Mesenchymal stem cell (in vitro differentiated cells and primary cell): ENCODE results near the gene TMEM132A.
A peak's percentile ranks its signal among the peaks of the same experiment; 100 is the strongest.

Experiments used
- DNase-seq: peaks from one replicate; pipeline ENCODE4 v3.0.0-alpha.2; 2013
- H2AFZ ChIP-seq: one replicate; pipeline ENCODE4 v1.6.1; 2013; ENCODE audit warnings: low read depth, mild to moderate bottlenecking, control low read depth, inconsistent platforms, low read length, moderate library complexity
- H2AK5ac ChIP-seq: 2 replicates; pipeline ENCODE4 v1.6.1; 2013; ENCODE audit warnings: low read length, moderate library complexity, mild to moderate bottlenecking, inconsistent platforms; ENCODE audit not compliant: severe bottlenecking
- H2BK120ac ChIP-seq: one replicate; pipeline ENCODE4 v1.6.1; 2013; ENCODE audit warnings: low read depth, mild to moderate bottlenecking, inconsistent platforms, low read length, moderate library complexity
- H2BK12ac ChIP-seq, 2 experiments: one replicate each; pipeline ENCODE4 v1.6.1; 2013; ENCODE audit warnings: inconsistent platforms in 2 of 2, low read length in 2 of 2, mild to moderate bottlenecking in 2 of 2, moderate library complexity in 2 of 2, control low read depth in 1 of 2
- H2BK15ac ChIP-seq: one replicate; pipeline ENCODE4 v1.6.1; 2013; ENCODE audit warnings: mild to moderate bottlenecking, low read depth, inconsistent platforms; ENCODE audit not compliant: poor library complexity, severe bottlenecking
- H2BK5ac ChIP-seq: 2 replicates; pipeline ENCODE4 v1.6.1; 2013; ENCODE audit warnings: low read depth, mild to moderate bottlenecking, low read length, control low read depth, inconsistent platforms; ENCODE audit not compliant: poor library complexity, severe bottlenecking
- H3K14ac ChIP-seq, 2 experiments: one replicate each; pipeline ENCODE4 v1.6.1; 2013; ENCODE audit warnings: inconsistent platforms in 2 of 2, low read length in 2 of 2, control low read depth in 1 of 2, mild to moderate bottlenecking in 1 of 2, moderate library complexity in 1 of 2
- H3K18ac ChIP-seq, 2 experiments: one replicate each; pipeline ENCODE4 v1.6.1; 2013; ENCODE audit warnings: inconsistent platforms in 2 of 2, low read length in 2 of 2, control low read depth in 1 of 2, low read depth in 1 of 2, mild to moderate bottlenecking in 1 of 2
- H3K23ac ChIP-seq, 2 experiments: one replicate each; pipeline ENCODE4 v1.6.1; 2013; ENCODE audit warnings: inconsistent platforms in 2 of 2, low read length in 2 of 2, mild to moderate bottlenecking in 2 of 2, moderate library complexity in 2 of 2, control low read depth in 1 of 2
- H3K27ac ChIP-seq: 2 replicates; pipeline ENCODE4 v1.5.1; 2013; ENCODE audit warnings: mild to moderate bottlenecking, moderate library complexity, low read length, control low read depth, inconsistent platforms; ENCODE audit not compliant: poor library complexity, severe bottlenecking
- H3K27me3 ChIP-seq, 2 experiments: 2 replicates each; pipeline versions ENCODE4 v1.6.1 to v1.7.0; 2013; ENCODE audit warnings: low read length in 2 of 2, mild to moderate bottlenecking in 2 of 2, moderate library complexity in 2 of 2, control low read depth in 1 of 2, inconsistent platforms in 1 of 2; ENCODE audit not compliant: control insufficient read depth in 1 of 2, insufficient read depth in 1 of 2
- H3K36me3 ChIP-seq, 2 experiments: 2 replicates each; pipeline versions ENCODE4 v1.6.1 to v1.7.0; 2013; ENCODE audit warnings: low read length in 2 of 2, control low read depth in 1 of 2, inconsistent platforms in 1 of 2, low read depth in 1 of 2, mild to moderate bottlenecking in 1 of 2; ENCODE audit not compliant: insufficient read depth in 2 of 2, control insufficient read depth in 1 of 2
- H3K4ac ChIP-seq, 2 experiments: one replicate each; pipeline ENCODE4 v1.6.1; 2013; ENCODE audit warnings: inconsistent platforms in 2 of 2, low read length in 2 of 2, mild to moderate bottlenecking in 2 of 2, moderate library complexity in 2 of 2, control low read depth in 1 of 2, low read depth in 1 of 2
- H3K4me1 ChIP-seq: 2 replicates; pipeline ENCODE4 v1.6.1; 2013; ENCODE audit warnings: low read depth, low read length, control low read depth; ENCODE audit not compliant: control insufficient read depth, insufficient read depth
- H3K4me2 ChIP-seq: 2 replicates; pipeline ENCODE4 v1.6.1; 2013; ENCODE audit warnings: low read length, mild to moderate bottlenecking, inconsistent platforms; ENCODE audit not compliant: poor library complexity, severe bottlenecking
- H3K4me3 ChIP-seq, 2 experiments: 2 replicates each; pipeline versions ENCODE4 v1.5.1 to v1.7.0; 2013; ENCODE audit warnings: low read length in 2 of 2, mild to moderate bottlenecking in 2 of 2, control low read depth in 1 of 2, low read depth in 1 of 2; ENCODE audit not compliant: insufficient read depth in 1 of 2
- H3K79me1 ChIP-seq: replicated peaks from 2 replicates; pipeline ENCODE4 v1.6.1; 2013; ENCODE audit warnings: mild to moderate bottlenecking, control low read depth, low read length, inconsistent platforms; ENCODE audit not compliant: poor library complexity, severe bottlenecking
- H3K9ac ChIP-seq: 2 replicates; pipeline ENCODE4 v1.7.0; 2013; ENCODE audit warnings: mild to moderate bottlenecking, low read length, moderate library complexity
- H3K9me3 ChIP-seq: 2 replicates; pipeline ENCODE4 v1.7.0; 2013; ENCODE audit warnings: mild to moderate bottlenecking, low read length; ENCODE audit not compliant: control insufficient read depth
- H4K8ac ChIP-seq: one replicate; pipeline ENCODE4 v1.6.1; 2013; ENCODE audit warnings: inconsistent platforms, mild to moderate bottlenecking, low read length, moderate library complexity
- H4K91ac ChIP-seq: one replicate; pipeline ENCODE4 v1.6.1; 2013; ENCODE audit warnings: mild to moderate bottlenecking, low read length, inconsistent platforms
- WGBS: methylation state at CpG from one replicate; pipeline ENCODE4 v1.1.7; 2013; ENCODE audit warnings: mixed read lengths; 5-methylcytosine and 5-hydroxymethylcytosine counted together

The TMEM132A gene

GRCh38 chr11:60900673-60901404, 23.4 kb upstream of the TMEM132A start:
- Histone ChIP-seq H3K9ac (no peak overlapping the region), H3K27ac (no peak overlapping the region), H3K4ac (no peak overlapping the region), H4K8ac (no peak overlapping the region), H3K18ac (no peak overlapping the region), H3K14ac (no peak overlapping the region), H4K91ac (no peak overlapping the region), H2AFZ (no peak overlapping the region), H3K79me1 (peaks cover 31% of the 10 kb centered on the region), H3K23ac (no peak overlapping the region), H2BK120ac (no peak overlapping the region), H2BK12ac (no peak overlapping the region), H3K9me3 (no peaks in the 10 kb centered on the region), H2BK15ac (no peak overlapping the region), H3K36me3 (peaks cover 59 to 79% of the 10 kb centered on the region in 2 experiments), H3K4me2 (no peak overlapping the region), H3K4me3 (no peak overlapping the region), H3K4me1 (peaks cover 4% of the 10 kb centered on the region), H3K27me3 (no peaks in the 10 kb centered on the region), H2BK5ac (no peak overlapping the region), H2AK5ac (no peak overlapping the region)
- no peak for DNase-seq
- 91% methylated on average over 13 of the region's 13 CpGs for WGBS

- H3K4me3 ChIP-seq = no peak overlapping the region
- 97% methylated on average over 10 of the region's 11 CpGs for WGBS
- H2BK5ac ChIP-seq = no peak overlapping the region
These were observed 21.6 kb upstream of the TMEM132A start for GRCh38 chr11:60902625-60903024.

GRCh38 chr11:60905047-60905446, 19.2 kb upstream of the TMEM132A start:
- Histone ChIP-seq H3K36me3 (peaks cover 34 to 38% of the 10 kb centered on the region in 2 experiments), H3K18ac (no peak overlapping the region), H2BK12ac (no peak overlapping the region), H2AFZ (no peak overlapping the region), H3K27me3 (peaks cover 4 to 9% of the 10 kb centered on the region in 2 experiments), H3K14ac (no peak overlapping the region), H3K9me3 (no peaks in the 10 kb centered on the region), H4K8ac (no peak overlapping the region), H3K4ac (no peak overlapping the region), H3K9ac (peak overlapping the region; percentile 89), H2BK15ac (no peak overlapping the region), H3K4me2 (peak overlapping the region; percentile 89), H2BK5ac (no peak overlapping the region), H3K4me3 (peak overlapping the region in 1 of 2 experiments; percentile 94), H3K79me1 (peaks cover 17% of the 10 kb centered on the region), H3K4me1 (peaks cover 4% of the 10 kb centered on the region), H2AK5ac (no peak overlapping the region), H4K91ac (no peak overlapping the region), H3K23ac (no peak overlapping the region), H3K27ac (no peak overlapping the region), H2BK120ac (no peak overlapping the region)
- WGBS = 78% methylated on average over 5 of the region's 6 CpGs
- DNase-seq = no peak

More at GRCh38 chr11:60902625-60903024, 21.6 kb upstream of the TMEM132A start:
- Histone ChIP-seq H2BK120ac (no peak overlapping the region), H3K9ac (no peak overlapping the region), H3K36me3 (peaks cover 50 to 61% of the 10 kb centered on the region in 2 experiments), H3K27ac (no peak overlapping the region), H2AFZ (no peak overlapping the region), H3K23ac (no peak overlapping the region), H3K79me1 (peaks cover 29% of the 10 kb centered on the region), H2BK12ac (no peak overlapping the region), H3K18ac (no peak overlapping the region), H2AK5ac (no peak overlapping the region), H3K9me3 (no peaks in the 10 kb centered on the region), H3K4me2 (no peak overlapping the region), H3K27me3 (no peaks in the 10 kb centered on the region), H3K4ac (no peak overlapping the region), H4K91ac (no peak overlapping the region), H3K14ac (no peak overlapping the region), H2BK15ac (no peak overlapping the region), H4K8ac (no peak overlapping the region), H3K4me1 (peaks cover 4% of the 10 kb centered on the region)
- DNase-seq = no peak

- peaks cover 29 to 32% of the 10 kb centered on the region in 2 experiments for H3K36me3 ChIP-seq
- peak overlapping the region; percentile 91 to 94 for H3K4me3 ChIP-seq
- H3K4me1 ChIP-seq = peaks cover 4% of the 10 kb centered on the region
- H2BK15ac ChIP-seq = no peak overlapping the region
- H3K14ac ChIP-seq = no peak overlapping the region
- H2BK12ac ChIP-seq = no peak overlapping the region
- H2BK120ac ChIP-seq = peak overlapping the region; percentile 58
- no peak overlapping the region for H4K8ac ChIP-seq
- peak overlapping the region; percentile 89 for H3K9ac ChIP-seq
- H3K9me3 ChIP-seq = no peaks in the 10 kb centered on the region
- peak; percentile 61 for DNase-seq
- H3K23ac ChIP-seq = no peak overlapping the region
- peak overlapping the region; percentile 48 for H3K27ac ChIP-seq
- H3K79me1 ChIP-seq = peaks cover 16% of the 10 kb centered on the region
- H3K18ac ChIP-seq = no peak overlapping the region
- H3K4me2 ChIP-seq = peak overlapping the region; percentile 89
- no peak overlapping the region for H2AK5ac ChIP-seq
- peaks cover 9% of the 10 kb centered on the region in 2 experiments for H3K27me3 ChIP-seq
- no peak overlapping the region for H2AFZ ChIP-seq
- peak overlapping the region in 1 of 2 experiments; percentile 44 for H3K4ac ChIP-seq
- WGBS = 4% methylated on average over 13 of the region's 16 CpGs
- H2BK5ac ChIP-seq = no peak overlapping the region
- H4K91ac ChIP-seq = no peak overlapping the region
These were observed 18.6 kb upstream of the TMEM132A start for GRCh38 chr11:60905551-60906113.
